ENCODE data around the gene PLCL1.
"Not testable (repeated sequence)": the region's sequence is repeated elsewhere in the genome, so short reads cannot be mapped to it uniquely, and the experiment has no call there.

The PLCL1 gene

GRCh38 chr2:197993830-197994229, 189.4 kb downstream of the PLCL1 start:
- DNase-seq (ENCODE audit: low spot score) (no peak), FAIRE-seq (no peak)

- FAIRE-seq, result no peak
These were observed 190.4 kb downstream of the PLCL1 start for GRCh38 chr2:197994751-197995150.

GRCh38 chr2:197996583-197996982, 192.2 kb downstream of the PLCL1 start:
- FAIRE-seq (no peak), DNase-seq (ENCODE audit: low spot score) (no peak)

More at GRCh38 chr2:197994751-197995150, 190.4 kb downstream of the PLCL1 start:
- no peak for DNase-seq (ENCODE audit: low spot score)

- FAIRE-seq (no peak), DNase-seq (ENCODE audit: low spot score) (no peak)
These were observed 192.7 kb downstream of the PLCL1 start for GRCh38 chr2:197997083-197997541.

GRCh38 chr2:197998702-197999101, 194.3 kb downstream of the PLCL1 start:
- no peak for DNase-seq (ENCODE audit: low spot score)
- no peak for FAIRE-seq

GRCh38 chr2:198000417-198000816, 196.0 kb downstream of the PLCL1 start:
- no peak for FAIRE-seq

GRCh38 chr2:198004173-198004572, 199.8 kb downstream of the PLCL1 start:
- FAIRE-seq (no peak), DNase-seq (ENCODE audit: low spot score) (no peak)

More at GRCh38 chr2:198000417-198000816, 196.0 kb downstream of the PLCL1 start:
- no peak for DNase-seq (ENCODE audit: low spot score)

GRCh38 chr2:198004921-198005829, 200.8 kb downstream of the PLCL1 start:
- no peak for FAIRE-seq
- DNase-seq (ENCODE audit: low spot score), result no peak

GRCh38 chr2:198006733-198007132, 202.3 kb downstream of the PLCL1 start:
- DNase-seq (ENCODE audit: low spot score), result no peak
- FAIRE-seq, result no peak

GRCh38 chr2:198008230-198008629, 203.8 kb downstream of the PLCL1 start:
- no peak for DNase-seq (ENCODE audit: low spot score)
- no peak for FAIRE-seq

GRCh38 chr2:198012025-198012424, 207.6 kb downstream of the PLCL1 start:
- FAIRE-seq, result no peak
- no peak for DNase-seq (ENCODE audit: low spot score)

- FAIRE-seq (no peak), DNase-seq (ENCODE audit: low spot score) (no peak)
These were observed 211.8 kb downstream of the PLCL1 start for GRCh38 chr2:198016243-198016642.

- no peak for FAIRE-seq
These were observed 212.7 kb downstream of the PLCL1 start for GRCh38 chr2:198017068-198017467.

GRCh38 chr2:198028955-198029354, 224.6 kb downstream of the PLCL1 start:
- FAIRE-seq (no peak), DNase-seq (ENCODE audit: low spot score) (no peak)

More at GRCh38 chr2:198017068-198017467, 212.7 kb downstream of the PLCL1 start:
- DNase-seq (ENCODE audit: low spot score), result no peak

GRCh38 chr2:198029576-198029975, 225.2 kb downstream of the PLCL1 start:
- FAIRE-seq; DNase-seq (ENCODE audit: low spot score): not testable (repeated sequence)

GRCh38 chr2:198033626-198034025, 229.2 kb downstream of the PLCL1 start:
- no peak for DNase-seq (ENCODE audit: low spot score)
- no peak for FAIRE-seq

GRCh38 chr2:198036029-198036879, 231.9 kb downstream of the PLCL1 start:
- FAIRE-seq, result no peak

GRCh38 chr2:198040835-198041234, 236.4 kb downstream of the PLCL1 start:
- DNase-seq (ENCODE audit: low spot score) (no peak), FAIRE-seq (no peak)

More at GRCh38 chr2:198036029-198036879, 231.9 kb downstream of the PLCL1 start:
- no peak for DNase-seq (ENCODE audit: low spot score)

GRCh38 chr2:198042189-198042588, 237.8 kb downstream of the PLCL1 start:
- FAIRE-seq, result no peak
- DNase-seq (ENCODE audit: low spot score), result no peak

GRCh38 chr2:198044777-198045176, 240.4 kb downstream of the PLCL1 start:
- no peak for DNase-seq (ENCODE audit: low spot score)
- no peak for FAIRE-seq

GRCh38 chr2:198045227-198045626, 240.8 kb downstream of the PLCL1 start:
- DNase-seq (ENCODE audit: low spot score), result no peak
- FAIRE-seq, result no peak

GRCh38 chr2:198052741-198053140, 248.3 kb downstream of the PLCL1 start:
- DNase-seq (ENCODE audit: low spot score), result no peak
- no peak for FAIRE-seq

Measured in urothelium cell line (cell line).